HG02885 (cell line): ENCODE measurements around the gene RAD50.
A peak's percentile ranks its signal among the peaks of the same experiment; 100 is the strongest.
"Not testable (repeated sequence)": the region's sequence is repeated elsewhere in the genome, so short reads cannot be mapped to it uniquely, and the experiment has no call there.

Experiments used
- ATAC-seq: cut with Tn5 transposase; IDR thresholded peaks from one replicate; pipeline ENCODE4 v1.9.1; 2021; ENCODE audit warnings: mild to moderate bottlenecking; ENCODE audit not compliant: unreplicated experiment, poor library complexity

Gene RAD50

DNA sequence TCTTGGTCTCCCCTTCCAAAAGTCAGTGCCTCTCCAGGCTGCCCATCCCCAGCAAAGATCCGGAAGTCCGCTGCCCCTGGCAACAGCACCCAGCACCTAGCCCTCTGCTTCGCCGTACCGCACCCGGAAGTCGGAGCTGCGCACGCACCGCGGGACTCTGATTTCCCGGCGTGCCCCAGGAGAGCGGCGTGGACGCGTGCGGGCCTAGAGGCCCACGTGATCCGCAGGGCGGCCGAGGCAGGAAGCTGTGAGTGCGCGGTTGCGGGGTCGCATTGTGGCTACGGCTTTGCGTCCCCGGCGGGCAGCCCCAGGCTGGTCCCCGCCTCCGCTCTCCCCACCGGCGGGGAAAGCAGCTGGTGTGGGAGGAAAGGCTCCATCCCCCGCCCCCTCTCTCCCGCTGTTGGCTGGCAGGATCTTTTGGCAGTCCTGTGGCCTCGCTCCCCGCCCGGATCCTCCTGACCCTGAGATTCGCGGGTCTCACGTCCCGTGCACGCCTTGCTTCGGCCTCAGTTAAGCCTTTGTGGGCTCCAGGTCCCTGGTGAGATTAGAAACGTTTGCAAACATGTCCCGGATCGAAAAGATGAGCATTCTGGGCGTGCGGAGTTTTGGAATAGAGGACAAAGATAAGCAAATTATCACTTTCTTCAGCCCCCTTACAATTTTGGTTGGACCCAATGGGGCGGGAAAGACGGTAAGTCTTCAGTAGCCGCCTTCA is at the start of gene RAD50:
Gene RAD50, plus strand, starts transcription at position 215 of the 715 bp plus-strand sequence. Its CDS starts 348 bp downstream, at position 563.
- ATAC-seq, result peak; percentile 98

DNA sequence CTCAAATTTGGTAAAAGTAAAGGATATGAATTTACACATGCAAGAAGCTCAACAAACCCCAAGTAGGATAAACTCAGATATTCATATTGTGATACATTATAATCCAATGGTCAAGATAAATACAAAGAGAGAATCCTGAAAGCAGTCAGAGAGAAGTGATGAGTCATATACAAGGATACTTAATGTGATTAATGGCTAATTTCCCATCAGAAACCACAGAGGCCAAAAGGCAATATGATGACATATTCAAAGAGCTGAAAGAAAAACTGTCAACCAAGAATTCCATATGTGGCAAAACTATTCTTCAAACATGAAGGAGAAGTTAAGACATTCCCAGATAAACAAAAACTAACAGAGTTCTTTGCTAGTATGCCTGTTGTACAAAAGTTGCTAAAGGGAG is 46.7 kb upstream of the RAD50 start:
- no peak for ATAC-seq

DNA sequence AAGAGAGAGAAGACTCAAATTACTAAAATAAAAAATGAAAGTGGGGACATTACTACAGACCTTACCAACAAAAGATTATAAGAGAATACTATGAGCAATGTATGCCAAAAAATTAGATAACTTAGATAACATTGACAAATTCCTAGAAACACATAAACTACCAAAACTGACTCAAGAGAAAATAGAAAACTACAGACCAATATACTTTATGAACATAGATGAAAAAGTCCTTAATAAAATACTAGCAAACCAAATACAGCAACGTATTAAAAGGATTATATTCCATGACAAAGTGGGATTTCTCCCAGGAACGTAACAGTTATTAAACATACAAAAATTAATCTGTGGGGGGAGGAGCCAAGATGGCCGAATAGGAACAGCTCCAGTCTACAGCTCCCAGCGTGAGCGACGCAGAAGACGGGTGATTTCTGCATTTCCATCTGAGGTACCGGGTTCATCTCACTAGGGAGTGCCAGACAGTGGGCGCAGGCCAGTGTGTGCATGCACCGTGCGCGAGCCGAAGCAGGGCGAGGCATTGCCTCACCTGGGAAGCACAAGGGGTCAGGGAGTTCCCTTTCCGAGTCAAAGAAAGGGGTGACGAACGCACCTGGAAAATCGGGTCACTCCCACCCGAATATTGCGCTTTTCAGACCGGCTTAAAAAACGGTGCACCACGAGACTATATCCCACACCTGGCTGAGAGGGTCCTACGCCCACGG is 43.0 kb upstream of the RAD50 start:
- ATAC-seq, result not testable (repeated sequence)

DNA sequence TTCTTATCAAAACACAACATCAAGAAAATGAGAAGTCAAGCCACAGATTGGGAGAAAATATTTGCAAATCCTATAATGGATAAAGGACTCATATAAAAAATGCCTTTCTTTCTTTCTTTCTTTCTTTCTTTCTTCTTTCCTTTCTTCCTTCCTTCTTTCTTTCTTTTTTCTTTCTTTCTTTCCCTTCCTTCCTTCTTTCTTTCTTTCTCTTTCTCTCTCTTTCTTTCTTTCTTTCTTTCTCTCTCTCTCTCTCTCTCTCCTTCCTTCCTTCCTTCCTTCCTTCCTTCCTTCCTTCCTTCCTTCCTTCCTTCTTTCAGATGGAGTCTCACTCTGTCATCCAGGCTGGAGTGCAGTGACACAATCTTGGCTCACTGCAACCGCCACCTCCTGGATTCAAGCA is 34.7 kb upstream of the RAD50 start:
- ATAC-seq, result not testable (repeated sequence)

DNA sequence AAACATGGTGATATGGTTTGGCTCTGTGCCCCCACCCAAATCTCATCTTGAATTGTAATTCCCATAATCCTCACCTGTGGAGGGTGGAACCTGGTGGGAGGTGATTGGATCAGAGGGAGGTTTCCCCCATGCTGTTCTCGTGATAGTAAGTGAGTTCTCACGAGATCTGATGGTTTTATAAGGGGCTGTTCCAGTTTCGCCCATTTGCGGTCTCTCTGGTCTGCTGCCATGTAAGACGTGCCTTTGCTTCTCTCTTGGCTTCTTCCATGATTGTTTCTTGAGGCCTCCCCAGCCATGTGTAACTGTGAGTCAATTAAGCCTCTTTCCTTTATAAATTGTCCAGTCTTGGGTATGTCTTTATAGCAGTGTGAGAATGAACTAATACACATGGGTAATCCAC is 31.9 kb upstream of the RAD50 start:
- not testable (repeated sequence) for ATAC-seq

DNA sequence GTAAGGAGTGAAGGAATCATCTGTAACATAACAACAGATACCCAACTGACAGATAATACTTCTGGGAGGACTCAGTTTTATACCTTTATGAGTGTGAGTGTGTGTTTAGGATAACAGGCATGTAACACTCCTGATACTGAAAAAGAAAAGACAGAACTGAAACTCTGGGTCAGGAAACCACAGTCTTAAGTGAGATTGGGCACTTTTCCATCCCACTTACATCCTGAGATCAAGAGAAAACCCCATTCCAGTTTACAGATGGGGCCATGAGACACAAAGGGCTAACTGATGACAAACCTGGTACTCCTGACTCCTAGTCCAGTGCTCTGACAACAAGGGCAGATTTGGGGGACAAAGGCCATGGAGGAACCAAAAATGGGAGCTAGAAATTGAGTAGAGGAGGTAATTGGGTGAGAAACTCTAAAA is 31.5 kb upstream of the RAD50 start:
- ATAC-seq, result peak; percentile 81

DNA sequence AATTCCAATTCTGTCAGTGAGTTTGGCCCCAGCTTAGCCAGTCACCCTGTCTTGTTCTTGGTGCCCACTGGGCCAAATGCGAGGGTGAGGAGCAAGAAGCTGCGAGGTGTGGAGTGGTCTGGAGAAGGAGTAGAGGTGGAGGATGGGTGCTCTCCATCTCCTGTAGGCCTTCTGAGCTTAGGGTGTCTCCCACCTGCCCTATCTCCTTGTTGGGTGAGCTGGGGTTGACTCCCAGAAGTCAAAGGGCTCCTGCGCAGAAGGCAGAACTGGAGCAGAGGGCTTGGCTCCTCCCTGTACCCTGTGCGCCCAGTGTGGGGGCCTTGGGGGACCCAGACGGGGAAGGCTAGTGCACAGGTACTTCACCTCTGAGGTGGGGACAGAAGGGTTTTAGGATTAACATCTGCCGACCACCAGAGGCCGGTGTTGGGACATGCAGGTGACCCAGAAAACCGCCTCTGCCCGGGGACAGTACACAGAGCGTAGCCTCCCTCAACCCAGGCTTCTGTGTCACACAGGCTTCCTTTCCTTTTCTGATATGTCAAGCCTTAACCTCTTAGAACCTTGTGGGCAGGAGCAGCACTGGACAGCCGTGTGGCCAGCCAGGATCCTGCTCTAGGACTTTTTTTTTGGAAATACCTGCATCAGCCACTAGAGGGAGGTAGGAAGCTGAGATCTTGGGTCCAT is 30.3 kb upstream of the RAD50 start:
- peak; percentile 47 for ATAC-seq

DNA sequence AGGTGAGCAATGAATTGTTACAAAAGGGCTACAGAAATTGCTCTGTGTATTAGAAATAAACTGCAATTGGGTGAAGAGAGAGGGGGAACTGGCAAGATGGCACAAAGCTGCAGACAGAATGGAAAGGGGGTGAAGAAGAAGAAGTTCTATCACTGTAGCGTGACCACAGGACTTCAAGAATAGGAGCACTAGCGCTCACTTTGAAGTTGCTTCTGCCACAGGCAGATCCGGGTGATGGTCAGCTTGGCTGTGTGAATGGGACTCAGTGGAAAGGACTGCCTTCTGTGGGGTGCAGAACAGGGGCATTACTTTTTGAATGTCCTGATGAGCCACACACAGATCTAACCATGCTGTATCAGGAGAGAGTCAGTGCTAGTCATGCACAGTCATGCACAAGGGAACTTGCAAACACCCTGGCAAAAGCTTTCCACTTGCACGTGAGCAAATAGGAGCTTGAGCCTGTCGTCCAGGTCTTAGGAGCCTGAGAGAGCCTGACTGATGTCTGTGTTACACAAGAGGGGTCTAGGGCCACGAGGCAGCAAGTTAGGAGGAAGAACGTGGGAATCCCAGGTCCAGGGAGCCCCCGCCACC is 29.7 kb upstream of the RAD50 start:
- ATAC-seq, result no peak

DNA sequence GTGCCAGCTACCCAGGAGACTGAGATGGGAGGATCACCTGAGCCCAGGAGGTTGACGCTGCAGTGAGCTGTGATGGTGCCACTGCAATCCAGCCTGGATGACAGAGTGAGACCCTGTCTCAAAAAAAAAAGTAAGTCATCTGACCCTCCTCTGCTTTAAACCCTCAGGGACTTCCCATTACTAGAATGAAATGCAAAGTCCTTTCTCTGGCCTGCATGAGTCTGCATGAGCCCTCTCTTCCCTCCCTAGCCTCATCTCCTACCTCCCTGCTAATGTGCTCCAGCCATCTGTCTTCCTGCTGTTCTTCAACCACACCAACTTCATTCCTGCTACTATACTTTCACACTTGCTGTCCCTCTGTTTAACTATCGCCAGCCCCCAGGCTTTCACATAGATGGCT is 28.8 kb upstream of the RAD50 start:
- ATAC-seq, result no peak

DNA sequence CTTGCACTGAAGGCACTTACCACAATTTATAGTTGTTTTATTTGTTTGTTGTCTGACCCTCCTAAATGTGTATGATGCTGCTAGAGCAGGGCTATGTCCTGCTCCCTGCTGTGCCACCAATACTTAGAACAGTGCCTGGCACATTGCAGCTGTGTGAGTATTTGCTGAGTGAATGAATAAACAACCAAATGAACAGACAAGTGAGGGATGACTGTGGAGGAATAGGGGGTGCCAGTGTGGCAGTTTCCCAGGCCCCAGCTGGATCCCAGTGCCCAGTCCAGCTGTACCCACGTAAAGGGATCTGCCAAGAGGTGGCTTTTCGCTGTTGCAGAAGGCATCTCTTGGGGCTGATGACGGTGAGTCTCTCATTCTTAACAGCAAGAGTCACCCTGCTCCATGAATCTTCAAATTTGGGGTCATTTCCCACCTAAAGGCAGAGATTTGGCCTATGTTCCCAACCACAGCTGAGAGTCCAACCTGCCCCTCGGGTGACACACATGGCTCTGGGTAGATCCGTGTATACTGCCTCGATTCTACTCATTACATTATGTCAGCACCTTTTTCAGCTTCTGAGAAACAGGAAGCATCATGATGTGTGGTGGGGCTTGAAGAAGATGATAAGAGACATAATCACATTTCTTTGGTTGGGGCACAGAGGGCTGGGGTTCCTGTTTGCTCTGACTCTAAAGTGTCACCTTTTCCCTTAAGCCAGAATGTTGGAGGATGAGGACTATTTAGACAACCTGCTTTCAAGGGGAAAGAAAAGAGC is 27.7 kb upstream of the RAD50 start:
- ATAC-seq, result no peak

DNA sequence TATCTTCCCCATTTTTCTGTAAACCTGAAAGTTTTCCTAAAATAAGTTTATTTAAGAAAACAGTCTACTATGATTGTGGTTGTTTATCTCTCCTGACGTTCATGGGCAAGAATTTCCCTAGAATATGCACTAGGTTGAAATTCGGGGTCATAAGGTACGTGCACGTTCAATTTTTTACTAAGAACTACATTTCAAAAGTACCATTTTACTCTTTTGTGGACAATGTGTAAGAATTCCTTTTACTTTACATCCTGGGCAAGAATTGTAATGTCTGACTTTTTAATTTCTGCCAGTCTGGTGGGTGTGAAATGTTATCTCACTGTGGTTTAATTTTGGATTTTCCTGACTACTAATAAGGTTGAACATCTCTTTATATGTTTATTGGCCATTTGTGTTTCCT is 25.8 kb upstream of the RAD50 start:
- no peak for ATAC-seq

DNA sequence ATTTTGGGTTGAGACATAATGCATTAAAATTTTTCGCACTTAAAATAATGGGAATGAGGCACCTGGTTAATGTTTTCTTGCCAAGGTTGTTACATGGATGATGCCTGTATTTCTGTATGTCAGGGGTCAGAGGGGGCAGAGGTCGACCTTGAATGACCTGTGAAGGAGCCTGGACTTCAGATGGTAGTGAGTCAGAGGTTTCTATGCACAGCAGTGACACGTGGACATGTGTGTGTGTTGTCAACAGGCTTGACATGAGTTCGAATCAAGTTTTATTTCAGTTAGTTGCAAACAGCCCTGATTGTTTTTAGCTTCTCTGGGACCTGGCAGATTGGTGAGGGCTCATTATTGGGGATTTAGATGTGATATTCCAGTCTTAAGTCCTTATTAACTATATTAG is 17.1 kb upstream of the RAD50 start:
- ATAC-seq, result no peak

DNA sequence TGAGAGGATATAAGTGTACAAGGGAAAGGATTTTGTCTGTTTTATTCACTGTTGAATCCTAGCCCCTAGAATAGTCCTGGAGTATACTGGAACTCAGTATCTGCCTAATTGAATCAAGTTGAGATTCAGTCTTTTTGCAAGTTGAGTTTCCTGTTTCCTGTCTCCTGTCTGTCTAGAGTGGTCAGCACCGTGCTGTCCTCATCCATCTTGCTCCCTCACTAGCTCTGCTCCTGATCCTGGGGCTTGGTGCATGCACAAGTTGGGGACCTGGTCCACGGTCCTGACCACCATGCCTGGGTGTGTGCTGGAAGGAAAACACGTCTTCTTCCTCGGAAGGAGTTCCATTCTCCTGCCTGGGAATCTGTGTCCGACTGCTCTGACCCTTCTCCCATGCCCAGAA is 16.6 kb upstream of the RAD50 start:
- no peak for ATAC-seq

DNA sequence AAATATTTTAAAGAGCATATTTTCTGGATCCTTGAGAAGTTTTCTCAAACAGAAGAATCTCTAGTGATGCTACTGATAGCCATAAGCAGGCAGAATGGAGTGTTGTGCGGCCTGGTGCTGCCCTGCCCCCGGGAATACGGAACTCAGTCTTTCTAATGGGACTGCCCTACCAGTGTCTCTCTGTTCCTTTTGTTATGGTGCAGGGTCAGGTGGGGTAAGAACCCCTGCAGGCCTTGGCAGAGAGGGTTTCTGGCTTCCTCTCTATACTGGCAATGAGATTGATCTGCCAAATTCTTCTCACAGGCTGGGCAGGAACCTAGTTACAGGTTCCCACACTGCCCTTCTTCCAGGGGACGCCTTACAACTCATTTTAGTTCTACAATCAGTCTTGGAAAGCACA is 16.0 kb upstream of the RAD50 start:
- no peak for ATAC-seq

DNA sequence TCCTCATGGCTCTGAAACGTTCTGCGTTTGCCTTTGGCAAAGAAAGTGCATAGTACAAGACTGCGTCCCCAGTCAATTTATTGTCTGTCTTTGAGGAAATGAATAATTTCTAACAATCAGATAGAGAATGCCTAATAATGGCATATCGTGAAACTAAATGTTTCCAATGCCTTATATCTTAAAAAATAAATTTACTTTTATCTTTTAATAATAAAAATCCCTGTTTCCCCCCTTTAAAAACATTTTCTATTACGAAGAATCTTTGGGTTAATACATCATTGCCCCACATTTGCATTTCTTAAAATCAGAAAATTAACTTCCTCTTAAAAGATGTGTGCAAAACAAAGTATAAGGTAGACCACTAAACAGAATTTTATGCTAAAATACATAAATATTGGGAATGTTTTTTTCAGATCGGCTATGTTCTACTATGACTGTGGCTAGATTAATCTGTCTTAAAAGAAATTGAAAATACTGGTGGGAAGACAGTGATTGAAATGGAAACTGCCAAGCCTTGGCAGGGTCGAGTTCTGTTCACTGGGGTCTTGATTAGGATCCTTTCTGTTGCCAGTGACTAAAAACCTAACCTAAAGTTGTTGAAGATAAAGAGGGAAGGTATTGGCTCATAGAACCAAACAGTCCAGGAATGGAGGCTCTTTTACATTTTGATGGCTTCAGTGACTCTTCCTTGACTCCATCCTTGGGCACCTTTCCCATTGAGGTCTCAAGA is 13.1 kb upstream of the RAD50 start, which contains the start of gene IL5:
Gene IL5, minus strand, starts transcription at position 51 of the 730 bp plus-strand sequence. Its CDS starts 44 bp downstream, at position 7.
- no peak for ATAC-seq

DNA sequence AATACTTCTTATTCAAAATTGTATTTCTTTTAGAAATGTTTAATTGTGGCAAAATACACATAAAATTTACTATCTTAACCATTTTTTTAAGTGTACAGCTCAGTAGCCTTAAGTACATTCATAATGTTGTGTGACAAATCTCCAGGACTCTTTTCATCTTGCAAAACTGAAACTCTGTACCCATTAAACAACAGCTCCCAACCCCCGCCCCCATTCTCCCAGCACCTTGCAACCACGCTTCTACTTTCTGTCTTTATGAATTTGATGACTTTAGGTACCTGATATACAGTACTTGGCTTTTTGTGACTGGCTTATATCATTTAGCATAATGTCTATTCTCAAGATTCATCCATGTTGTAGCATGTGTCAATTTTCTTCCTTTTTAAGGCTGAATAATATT is 10.7 kb upstream of the RAD50 start:
- no peak for ATAC-seq

DNA sequence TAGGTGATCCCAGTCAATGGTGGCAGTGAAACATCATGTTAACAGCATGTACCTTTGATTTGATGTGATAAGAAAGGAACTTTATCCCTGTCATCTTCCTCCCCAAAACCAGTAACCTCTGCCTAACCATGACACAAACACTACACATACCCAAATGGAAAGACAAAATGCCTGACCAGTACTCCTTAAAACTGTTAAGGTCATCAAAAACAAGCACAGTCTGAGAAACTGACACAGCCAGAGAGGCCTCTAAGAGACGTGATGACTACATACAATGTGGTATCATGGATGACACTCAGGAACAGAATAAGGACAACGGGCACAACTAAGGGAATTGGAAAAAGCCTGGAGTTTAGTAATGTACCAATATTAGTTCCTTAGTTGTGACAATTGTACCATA is 9.5 kb upstream of the RAD50 start:
- ATAC-seq, result no peak

DNA sequence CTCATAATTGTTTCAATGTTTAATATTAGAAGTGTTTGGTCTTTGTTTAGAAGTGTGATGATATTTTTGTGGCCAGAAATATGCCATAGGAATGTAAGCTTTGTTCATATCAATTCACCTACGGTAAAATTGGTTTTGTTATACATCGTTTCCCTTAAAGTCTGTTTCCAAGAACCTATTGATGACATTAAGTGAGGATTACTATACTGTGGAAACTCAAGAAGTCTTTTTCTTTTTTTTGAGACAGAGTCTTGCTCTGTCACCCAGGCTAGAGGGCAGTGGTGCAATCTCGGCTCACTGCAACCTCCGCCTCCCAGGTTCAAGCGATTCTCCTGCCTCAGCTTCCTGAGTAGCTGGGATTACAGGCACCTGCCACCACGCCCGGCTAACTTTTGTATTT is 7.9 kb upstream of the RAD50 start:
- ATAC-seq, result not testable (repeated sequence)

DNA sequence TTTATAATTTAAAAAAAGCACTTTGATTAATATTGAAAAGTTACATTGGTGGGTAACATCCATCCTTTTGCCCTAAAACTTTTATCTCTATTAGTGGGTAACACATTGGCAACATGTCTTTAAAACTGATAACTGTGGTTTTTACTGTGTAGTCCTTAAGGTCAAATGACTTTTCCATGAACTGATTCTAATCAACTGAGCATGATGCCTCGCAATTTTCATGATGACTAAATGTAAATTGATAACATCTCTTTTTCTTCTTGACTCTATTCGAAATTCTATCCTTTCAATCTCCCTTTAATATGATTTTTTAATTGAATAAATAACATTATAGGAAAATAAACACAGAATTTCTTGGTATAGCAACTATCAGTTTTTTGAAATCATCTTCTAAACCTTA is 7.2 kb upstream of the RAD50 start:
- ATAC-seq, result no peak
